HG02623 (cell line): ENCODE measurements around the gene OSBPL6.
"Not testable (repeated sequence)": the region's sequence is repeated elsewhere in the genome, so short reads cannot be mapped to it uniquely, and the experiment has no call there.

ENCODE experiments used
- ATAC-seq: cut with Tn5 transposase; IDR thresholded peaks from one replicate; pipeline ENCODE4 v1.9.1; 2021; ENCODE audit warnings: moderate library complexity; ENCODE audit not compliant: unreplicated experiment

The OSBPL6 gene

GRCh38 chr2:178197791-178198190 is 3.5 kb downstream of the OSBPL6 start:
- ATAC-seq, result no peak

GRCh38 chr2:178198441-178198840 is 4.1 kb downstream of the OSBPL6 start:
- not testable (repeated sequence) for ATAC-seq

- no peak for ATAC-seq
Observed at GRCh38 chr2:178199334-178199733, 5.0 kb downstream of the OSBPL6 start.

GRCh38 chr2:178200331-178200730 is 6.0 kb downstream of the OSBPL6 start:
- ATAC-seq, result no peak

- ATAC-seq, result no peak
Observed at GRCh38 chr2:178202927-178203326, 8.6 kb downstream of the OSBPL6 start.

- no peak for ATAC-seq
Observed at GRCh38 chr2:178204977-178205376, 10.7 kb downstream of the OSBPL6 start.

- no peak for ATAC-seq
Observed at GRCh38 chr2:178205853-178206521, 11.7 kb downstream of the OSBPL6 start.

- ATAC-seq, result no peak
Observed at GRCh38 chr2:178208336-178208735, 14.0 kb downstream of the OSBPL6 start.

- no peak for ATAC-seq
Observed at GRCh38 chr2:178208817-178209216, 14.5 kb downstream of the OSBPL6 start.

GRCh38 chr2:178211460-178211859 is 17.1 kb downstream of the OSBPL6 start:
- ATAC-seq, result no peak

- ATAC-seq, result no peak
Observed at GRCh38 chr2:178211943-178212342, 17.6 kb downstream of the OSBPL6 start.

- ATAC-seq, result no peak
Observed at GRCh38 chr2:178213991-178214390, 19.7 kb downstream of the OSBPL6 start.

- ATAC-seq, result no peak
Observed at GRCh38 chr2:178219247-178219646, 24.9 kb downstream of the OSBPL6 start.

GRCh38 chr2:178220814-178221213 is 26.5 kb downstream of the OSBPL6 start:
- no peak for ATAC-seq

GRCh38 chr2:178221556-178221955 is 27.2 kb downstream of the OSBPL6 start:
- ATAC-seq, result no peak

GRCh38 chr2:178223806-178224205 is 29.5 kb downstream of the OSBPL6 start:
- no peak for ATAC-seq

- no peak for ATAC-seq
Observed at GRCh38 chr2:178225006-178225805, 30.9 kb downstream of the OSBPL6 start.

GRCh38 chr2:178227187-178227586 is 32.9 kb downstream of the OSBPL6 start:
- ATAC-seq, result no peak

GRCh38 chr2:178229927-178230326 is 35.6 kb downstream of the OSBPL6 start:
- ATAC-seq, result no peak

- ATAC-seq, result no peak
Observed at GRCh38 chr2:178230396-178230795, 36.1 kb downstream of the OSBPL6 start.

GRCh38 chr2:178233428-178233827 is 39.1 kb downstream of the OSBPL6 start:
- no peak for ATAC-seq

GRCh38 chr2:178234648-178235047 is 40.3 kb downstream of the OSBPL6 start:
- ATAC-seq, result no peak
